OCI-LY7 (cell line): ENCODE results near the gene CEP112. TPM values are rescaled to one million over a fixed set of nuclear protein-coding genes. Genes with fewer than 3 reads are reported as not detected.

Source experiments
- BruUV-seq: library from RNA; stranded (reverse); fragments of 400-500 nt; replicated peaks from 2 replicates; lab custom pipeline; 2021; lab: Mats Ljungman, UMichigan
- CTCF ChIA-PET: fragments of 300-600 bp; sonication (Branson Sonifier 250); formaldehyde crosslinking; loops from one replicate; lab custom pipeline; 2022; ENCODE audit warnings: antibody characterized with exemption; ENCODE audit not compliant: unreplicated experiment; lab: Charles Lee
- POLR2A ChIA-PET: fragments of 300-600 bp; sonication (Branson Sonifier 250); formaldehyde crosslinking; loops from one replicate; lab custom pipeline; 2022; ENCODE audit warnings: antibody characterized with exemption; lab: Charles Lee
- DNase-seq: peaks from one replicate; pipeline ENCODE4 v3.0.0-alpha.2; 2015; ENCODE audit warnings: low spot score
- H2AFZ ChIP-seq: fragments of 200-600 bp; sonication (generic), shearing (Covaris generic); 2 replicates; pipeline ENCODE4 v1.6.1; 2014; ENCODE audit warnings: mild to moderate bottlenecking, antibody characterized with exemption, low read length, moderate library complexity
- H3K27ac ChIP-seq: fragments of 200-600 bp; sonication (generic); 2 replicates; pipeline ENCODE4 v1.5.1; 2014; ENCODE audit warnings: mixed run types, low read depth, mild to moderate bottlenecking, moderate library complexity, low read length, inconsistent platforms; ENCODE audit not compliant: poor library complexity, severe bottlenecking
- H3K36me3 ChIP-seq: fragments of 200-600 bp; sonication (generic); 2 replicates; pipeline ENCODE4 v1.6.1; 2014; ENCODE audit warnings: mild to moderate bottlenecking, antibody characterized with exemption, low read length, moderate library complexity, mixed read lengths; ENCODE audit not compliant: insufficient read depth
- H3K4me1 ChIP-seq: fragments of 200-600 bp; sonication (generic); 2 replicates; pipeline ENCODE4 v1.5.1; 2014; ENCODE audit warnings: mild to moderate bottlenecking, low read length; ENCODE audit not compliant: insufficient read depth, poor library complexity, severe bottlenecking
- H3K4me2 ChIP-seq: fragments of 200-600 bp; sonication (generic); 2 replicates; pipeline ENCODE4 v1.6.1; 2014; ENCODE audit warnings: mild to moderate bottlenecking, low read length
- H3K4me3 ChIP-seq: fragments of 200-600 bp; sonication (generic); 2 replicates; pipeline ENCODE4 v1.5.1; 2014; ENCODE audit warnings: mild to moderate bottlenecking, low read depth, low read length; ENCODE audit not compliant: poor library complexity, severe bottlenecking
- H3K79me2 ChIP-seq: fragments of 200-600 bp; sonication (generic); 2 replicates; pipeline ENCODE4 v1.6.1; 2016; ENCODE audit warnings: low read depth, mild to moderate bottlenecking, low read length, moderate library complexity, mixed read lengths; ENCODE audit not compliant: insufficient read depth
- H3K9me2 ChIP-seq: fragments of 200-600 bp; sonication (generic); 2 replicates; pipeline ENCODE4 v1.6.1; 2016; ENCODE audit warnings: mild to moderate bottlenecking, low read length, mixed read lengths; ENCODE audit not compliant: insufficient read depth
- H3K9me3 ChIP-seq: fragments of 200-600 bp; sonication (generic); 2 replicates; pipeline ENCODE4 v1.6.1; 2014; ENCODE audit warnings: mild to moderate bottlenecking, mixed run types, low read length, mixed read lengths
- H4K20me1 ChIP-seq: fragments of 200-600 bp; sonication (generic); 2 replicates; pipeline ENCODE4 v1.6.1; 2014; ENCODE audit warnings: mild to moderate bottlenecking, antibody characterized with exemption, low read length, moderate library complexity, mixed read lengths; ENCODE audit not compliant: insufficient read depth
- EZH2phosphoT487 ChIP-seq: fragments of 200-600 bp; sonication (generic); IDR thresholded peaks from 2 replicates; pipeline ENCODE4 v1.6.1; 2018; ENCODE audit warnings: low read depth, borderline replicate concordance, mild to moderate bottlenecking, mixed run types, antibody characterized with exemption, low read length, moderate library complexity, mixed read lengths
- intact Hi-C: fragments of 100-400 bp; cut with micrococcal nuclease; formaldehyde crosslinking; loops from one replicate; pipeline ENCODE4 v1.10.0; 2022; ENCODE audit not compliant: unreplicated experiment
- total RNA-seq, 2 experiments: library from RNA; depleted of rRNA in 1 of 2; stranded (reverse); fragments of >200 nt in 1 of 2; shearing (Covaris generic) in 1 of 2; gene quantifications; 2 replicates each; pipeline ENCODE4 v1.2.3, GENCODE V29; 2014 to 2022
- TF ChIP-seq, protein P1 (sequence below): fragments of 200-600 bp; sonication (generic); conservative IDR thresholded peaks from 2 replicates; pipeline ENCODE4 v1.5.1; 2014; ENCODE audit warnings: mild to moderate bottlenecking, antibody characterized with exemption, low read length, moderate library complexity, mixed read lengths

CEP112 gene
- total RNA-seq, 2 experiments from 2014 or later, result 2.7 to 6.9 TPM

DNA sequence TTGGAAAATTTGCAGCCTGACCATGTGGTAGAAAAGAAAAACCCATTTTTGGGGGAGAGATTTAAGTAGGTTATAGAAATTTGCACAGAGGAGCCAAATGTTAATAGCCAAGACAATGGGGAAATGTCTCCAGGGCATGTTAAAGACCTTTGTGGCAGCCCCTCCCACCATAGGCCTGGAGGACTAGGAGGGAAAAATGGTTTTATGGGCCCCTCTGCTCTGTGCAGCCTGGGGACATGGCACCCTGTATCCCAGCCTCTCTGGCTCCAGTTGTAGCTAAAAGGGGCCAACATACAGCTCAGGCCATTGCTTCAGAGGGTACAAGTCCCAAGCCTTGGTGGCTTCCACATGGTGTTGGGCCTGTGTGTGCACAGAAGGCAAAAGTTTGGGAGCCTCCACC, 384.6 kb downstream of the CEP112 start:
- H3K9me3 ChIP-seq, result no peaks in the 10 kb centered on the region
- H4K20me1 ChIP-seq, result no peaks in the 10 kb centered on the region
- H3K36me3 ChIP-seq, result no peaks in the 10 kb centered on the region
- no peak for DNase-seq
- ChIA-PET POLR2A (no interaction called here), CTCF (no interaction called here)
- no peak overlapping the region for H3K4me2 ChIP-seq
- no peak overlapping the region for H3K27ac ChIP-seq
- H2AFZ ChIP-seq, result no peak overlapping the region
- intact Hi-C loops, result no loop called here
- no peak for TF ChIP-seq EZH2phosphoT487
- BruUV-seq, result no TSS peak
- H3K4me3 ChIP-seq, result no peak overlapping the region
- no peaks in the 10 kb centered on the region for H3K9me2 ChIP-seq
- no peaks in the 10 kb centered on the region for H3K4me1 ChIP-seq
- H3K79me2 ChIP-seq, result no peaks in the 10 kb centered on the region

- ChIA-PET POLR2A (no interaction called here), CTCF (no interaction called here)
Observed at GRCh38 chr17:65801513-65801912, 390.4 kb downstream of the CEP112 start.

DNA sequence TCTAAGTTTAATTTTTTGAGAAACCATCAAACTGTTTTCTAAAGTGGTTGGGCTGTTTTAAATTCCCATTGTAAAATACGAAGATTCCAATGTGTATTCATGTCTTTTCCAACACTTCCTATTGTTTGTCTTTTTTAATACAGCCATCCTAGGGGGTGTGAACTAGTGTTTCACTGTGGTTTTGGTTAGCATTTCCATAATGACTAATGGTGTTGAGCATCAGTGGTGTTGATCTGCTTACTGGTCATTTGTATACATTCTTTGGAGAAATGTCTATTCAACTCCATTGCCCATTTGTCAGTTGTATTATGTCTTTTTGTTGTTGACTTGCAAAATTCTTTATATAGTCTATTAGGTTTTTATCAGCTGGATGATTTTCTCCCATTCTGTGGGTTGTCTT, 391.3 kb downstream of the CEP112 start:
- POLR2A ChIA-PET, result no interaction called here
- H3K4me1 ChIP-seq, result no peaks in the 10 kb centered on the region
- H3K4me2 ChIP-seq, result no peak overlapping the region
- H3K36me3 ChIP-seq, result no peaks in the 10 kb centered on the region
- intact Hi-C loops, result no loop called here
- no TSS peak for BruUV-seq
- TF ChIP-seq EZH2phosphoT487, result no peak
- no peaks in the 10 kb centered on the region for H3K9me2 ChIP-seq
- 0 out of 2 replicates have a peak, but pooled peaks cover 4% of the 10 kb centered on the region for H3K9me3 ChIP-seq
- H2AFZ ChIP-seq, result no peak overlapping the region
- no peak for DNase-seq
- no peaks in the 10 kb centered on the region for H4K20me1 ChIP-seq
- H3K79me2 ChIP-seq, result no peaks in the 10 kb centered on the region
- H3K4me3 ChIP-seq, result no peak overlapping the region
- CTCF ChIA-PET, result no interaction called here
- no peak overlapping the region for H3K27ac ChIP-seq

More at GRCh38 chr17:65801513-65801912, 390.4 kb downstream of the CEP112 start:
- no TSS peak for BruUV-seq
- Histone ChIP-seq H4K20me1 (no peaks in the 10 kb centered on the region), H3K4me3 (no peak overlapping the region), H3K9me3 (0 out of 2 replicates have a peak, but pooled peaks cover 4% of the 10 kb centered on the region), H3K9me2 (no peaks in the 10 kb centered on the region), H3K27ac (no peak overlapping the region), H2AFZ (no peak overlapping the region), H3K4me1 (no peaks in the 10 kb centered on the region), H3K36me3 (no peaks in the 10 kb centered on the region), H3K4me2 (no peak overlapping the region), H3K79me2 (no peaks in the 10 kb centered on the region)
- no peak for DNase-seq
- intact Hi-C loops, result no loop called here
- TF ChIP-seq, protein P1, sequence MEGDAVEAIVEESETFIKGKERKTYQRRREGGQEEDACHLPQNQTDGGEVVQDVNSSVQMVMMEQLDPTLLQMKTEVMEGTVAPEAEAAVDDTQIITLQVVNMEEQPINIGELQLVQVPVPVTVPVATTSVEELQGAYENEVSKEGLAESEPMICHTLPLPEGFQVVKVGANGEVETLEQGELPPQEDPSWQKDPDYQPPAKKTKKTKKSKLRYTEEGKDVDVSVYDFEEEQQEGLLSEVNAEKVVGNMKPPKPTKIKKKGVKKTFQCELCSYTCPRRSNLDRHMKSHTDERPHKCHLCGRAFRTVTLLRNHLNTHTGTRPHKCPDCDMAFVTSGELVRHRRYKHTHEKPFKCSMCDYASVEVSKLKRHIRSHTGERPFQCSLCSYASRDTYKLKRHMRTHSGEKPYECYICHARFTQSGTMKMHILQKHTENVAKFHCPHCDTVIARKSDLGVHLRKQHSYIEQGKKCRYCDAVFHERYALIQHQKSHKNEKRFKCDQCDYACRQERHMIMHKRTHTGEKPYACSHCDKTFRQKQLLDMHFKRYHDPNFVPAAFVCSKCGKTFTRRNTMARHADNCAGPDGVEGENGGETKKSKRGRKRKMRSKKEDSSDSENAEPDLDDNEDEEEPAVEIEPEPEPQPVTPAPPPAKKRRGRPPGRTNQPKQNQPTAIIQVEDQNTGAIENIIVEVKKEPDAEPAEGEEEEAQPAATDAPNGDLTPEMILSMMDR, result no peak

DNA sequence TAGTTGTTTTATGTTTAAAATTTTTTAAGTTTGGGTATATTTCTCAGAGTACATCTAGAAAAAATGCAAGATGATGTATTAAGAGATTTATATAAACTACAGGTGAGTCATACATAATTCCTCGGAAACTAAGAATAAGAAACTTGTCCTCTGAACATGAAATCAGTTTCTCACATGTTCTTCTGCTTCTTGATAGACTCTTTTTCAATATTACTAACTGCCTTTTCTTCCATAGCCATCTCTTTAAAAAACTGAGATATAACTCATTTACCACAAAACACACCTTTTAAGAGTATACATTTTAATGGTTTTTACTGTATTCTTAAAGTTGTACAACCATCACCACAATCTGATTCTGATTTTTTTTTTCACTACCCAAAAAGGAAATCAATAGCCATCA, 392.1 kb downstream of the CEP112 start:
- H3K36me3 ChIP-seq, result no peaks in the 10 kb centered on the region
- H3K4me1 ChIP-seq, result no peaks in the 10 kb centered on the region
- H3K9me2 ChIP-seq, result no peaks in the 10 kb centered on the region
- ChIA-PET CTCF (no interaction called here), POLR2A (no interaction called here)
- H3K9me3 ChIP-seq, result 0 out of 2 replicates have a peak, but pooled peaks cover 4% of the 10 kb centered on the region
- no peak overlapping the region for H3K4me2 ChIP-seq
- no peak overlapping the region for H3K27ac ChIP-seq
- no peak for TF ChIP-seq EZH2phosphoT487
- TF ChIP-seq, protein P1, result no peak
- no peaks in the 10 kb centered on the region for H4K20me1 ChIP-seq
- no peak overlapping the region for H3K4me3 ChIP-seq
- no peak for DNase-seq
- intact Hi-C loops, result loop anchor here (10.0 kb wide), 1 partner anchor 505 kb away; no protein-coding TSS in a partner anchor
- H2AFZ ChIP-seq, result no peak overlapping the region
- BruUV-seq, result no TSS peak
- H3K79me2 ChIP-seq, result no peaks in the 10 kb centered on the region
